ENCODE data around the gene CST9L.

GRCh38 chr20:23544133-23544532, 24.2 kb downstream of the CST9L start:
- TF ChIP-seq CBX2 (IDR thresholded peaks at IDR 0.05; ENCODE audit: borderline replicate concordance, low read depth) (no peak), REST (IDR thresholded peaks at IDR 0.05) (no peak), EP300 (IDR thresholded peaks at IDR 0.05) (no peak), CHD2 (IDR thresholded peaks at IDR 0.05; ENCODE audit: low read length, partially characterized antibody) (no peak), MYC (IDR thresholded peaks at IDR 0.05; ENCODE audit: borderline replicate concordance, low read length) (no peak), CEBPB (IDR thresholded peaks at IDR 0.05) (no peak), JUNB (IDR thresholded peaks at IDR 0.05) (no peak), CTCF (IDR thresholded peaks at IDR 0.05) (no peak), PBX3 (IDR thresholded peaks at IDR 0.05) (no peak), MAX (IDR thresholded peaks at IDR 0.05) (no peak), KDM5A (IDR thresholded peaks at IDR 0.05) (no peak), POLR2A (IDR thresholded peaks at IDR 0.05; ENCODE audit: low read length) (no peak), MAZ (IDR thresholded peaks at IDR 0.05; ENCODE audit: borderline replicate concordance, low read depth, low read length) (no peak)

All from A549 (cell line).